GM12892 (cell line): ENCODE results near the gene PLK3.

Source experiments
- POLR2A ChIP-seq: IDR thresholded peaks from 2 replicates; pipeline ENCODE4 v1.6.1; 2011; ENCODE audit warnings: low read depth, low read length, control low read depth
- POLR2AphosphoS5 ChIP-seq: IDR thresholded peaks from 2 replicates; pipeline ENCODE4 v1.6.1; 2011; ENCODE audit warnings: low read depth, low read length, control low read depth
- TAF1 ChIP-seq: IDR thresholded peaks from 2 replicates; pipeline ENCODE4 v1.6.1; 2011; ENCODE audit warnings: low read depth, mild to moderate bottlenecking, control low read depth, low read length, borderline replicate concordance

DNA sequence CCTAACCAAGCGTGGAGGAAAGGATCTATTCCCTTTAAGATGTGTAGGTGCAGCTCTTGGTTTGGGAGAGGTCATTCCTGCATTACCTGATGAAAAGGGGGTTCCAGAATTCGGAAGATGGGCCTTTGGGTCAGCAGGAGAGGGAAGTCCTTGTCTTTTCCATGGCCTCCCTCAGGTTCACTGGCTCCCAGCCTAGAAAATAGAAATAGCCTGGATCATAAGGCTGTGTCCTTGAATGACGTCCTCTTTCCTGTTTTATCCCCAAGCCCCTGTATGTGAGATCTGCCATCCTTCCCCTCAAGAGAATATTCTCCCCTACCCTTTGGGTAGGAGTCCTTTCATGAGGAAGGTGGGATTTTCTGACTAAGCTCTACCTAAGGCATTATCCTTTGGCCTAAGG lies 39.3 kb upstream of the PLK3 start:
- TF ChIP-seq POLR2A = no peak
- TF ChIP-seq POLR2AphosphoS5 = no peak
- no peak for TF ChIP-seq TAF1
